Ishikawa (cell line): ENCODE data around the gene GUCY1A1.

Source experiments
- EP300 ChIP-seq: IDR thresholded peaks from 2 replicates; pipeline ENCODE4 v1.6.1; 2012; ENCODE audit warnings: borderline replicate concordance
- FOXM1 ChIP-seq: IDR thresholded peaks from 2 replicates; pipeline ENCODE4 v1.6.1; 2012; ENCODE audit warnings: low read depth, borderline replicate concordance
- RAD21 ChIP-seq: IDR thresholded peaks from 2 replicates; pipeline ENCODE4 v1.6.1; 2012; ENCODE audit warnings: low read depth
- TAF1 ChIP-seq: IDR thresholded peaks from 2 replicates; pipeline ENCODE4 v1.6.1; 2012; ENCODE audit warnings: low read depth, mild to moderate bottlenecking
- TEAD4 ChIP-seq: IDR thresholded peaks from 2 replicates; pipeline ENCODE4 v1.6.1; 2012
- YY1 ChIP-seq: IDR thresholded peaks from 2 replicates; pipeline ENCODE4 v1.6.1; 2012; ENCODE audit warnings: low read depth
- TF ChIP-seq, protein P1 (sequence below): IDR thresholded peaks from 2 replicates; pipeline ENCODE4 v1.6.1; 2012

GRCh38 chr4:155659176-155659575, 7.5 kb upstream of the GUCY1A1 start:
- TF ChIP-seq YY1, result no peak
- TF ChIP-seq EP300, result no peak
- no peak for TF ChIP-seq TAF1
- TF ChIP-seq, protein P1, sequence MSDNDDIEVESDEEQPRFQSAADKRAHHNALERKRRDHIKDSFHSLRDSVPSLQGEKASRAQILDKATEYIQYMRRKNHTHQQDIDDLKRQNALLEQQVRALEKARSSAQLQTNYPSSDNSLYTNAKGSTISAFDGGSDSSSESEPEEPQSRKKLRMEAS, result no peak
- no peak for TF ChIP-seq RAD21
- no peak for TF ChIP-seq TEAD4
- TF ChIP-seq FOXM1, result no peak
